ENCODE measurements around the gene CTXND2. TPM values are rescaled to one million over a fixed set of nuclear protein-coding genes. Genes with fewer than 3 reads are reported as not detected.
"Not testable (repeated sequence)": the region's sequence is repeated elsewhere in the genome, so short reads cannot be mapped to it uniquely, and the experiment has no call there.

CTXND2 gene
- total RNA-seq, result not detected
- polyA plus RNA-seq, result not detected
- long read RNA-seq, donor 1, partial matches to known transcripts, result 0 of 1 reads
- long read RNA-seq, donor 1, other reads (novel, unspliced or antisense), result 1 of 1 reads
- long read RNA-seq, donor 2, result 0 reads
- long read RNA-seq, donor 3, result 0 reads
- long read RNA-seq, donor 4, result 0 reads

GRCh38 chr1:150887018-150887417, at the start of gene CTXND2:
TSS of gene CTXND2 (plus strand) at chr1:150887136. CDS start at chr1:150912315, 25,179 bp downstream.
- Histone ChIP-seq H3K27me3 (ENCODE audit: control insufficient read depth, insufficient read depth) (no peaks in the 10 kb centered on the region), H3K4me1 (ENCODE audit: control insufficient read depth, insufficient read depth, low read length) (no peaks in the 10 kb centered on the region), H3K4me3 (ENCODE audit: low read length) (no peak within 1 kb of the TSS), H3K27ac (ENCODE audit: low read length) (no peak within 1 kb of the TSS), H3K9me3 (ENCODE audit: control insufficient read depth, low read length) (no peaks in the 10 kb centered on the region)
- intact Hi-C loops (cut with DNase I), result no loop called here
- ATAC-seq (no peak), DNase-seq (no peak)
- WGBS, result 29% methylated on average over 3 of the region's 3 CpGs

- 93% methylated on average over 11 of the region's 11 CpGs for WGBS
- peak in 1 of 3 donors; percentile 43 for DNase-seq
- H3K9me3 ChIP-seq (ENCODE audit: control insufficient read depth, low read length); H3K27me3 ChIP-seq (ENCODE audit: control insufficient read depth, insufficient read depth); H3K27ac ChIP-seq (ENCODE audit: low read length); H3K4me3 ChIP-seq (ENCODE audit: low read length); intact Hi-C loops (cut with DNase I); H3K4me1 ChIP-seq (ENCODE audit: control insufficient read depth, insufficient read depth, low read length); ATAC-seq: not testable (repeated sequence)
These were observed 46.1 kb upstream of the CTXND2 start for GRCh38 chr1:150840850-150841249.

GRCh38 chr1:150841626-150842025, 45.3 kb upstream of the CTXND2 start:
- H3K27ac ChIP-seq (ENCODE audit: low read length), result no peak overlapping the region
- 93% methylated on average over 3 of the region's 3 CpGs for WGBS

GRCh38 chr1:150842343-150842742, 44.6 kb upstream of the CTXND2 start:
- Histone ChIP-seq H3K9me3 (ENCODE audit: control insufficient read depth, low read length) (no peaks in the 10 kb centered on the region), H3K27ac (ENCODE audit: low read length) (no peak overlapping the region), H3K4me3 (ENCODE audit: low read length) (no peak overlapping the region), H3K27me3 (ENCODE audit: control insufficient read depth, insufficient read depth) (no peaks in the 10 kb centered on the region), H3K4me1 (ENCODE audit: control insufficient read depth, insufficient read depth, low read length) (no peaks in the 10 kb centered on the region)
- intact Hi-C loops (cut with DNase I), result no loop called here
- 36% methylated on average over 2 of the region's 2 CpGs for WGBS
- no peak for ATAC-seq
- DNase-seq, result no peak

More at GRCh38 chr1:150841626-150842025, 45.3 kb upstream of the CTXND2 start:
- Histone ChIP-seq H3K4me1 (ENCODE audit: control insufficient read depth, insufficient read depth, low read length) (no peaks in the 10 kb centered on the region), H3K27me3 (ENCODE audit: control insufficient read depth, insufficient read depth) (no peaks in the 10 kb centered on the region), H3K4me3 (ENCODE audit: low read length) (no peak overlapping the region), H3K9me3 (ENCODE audit: control insufficient read depth, low read length) (no peaks in the 10 kb centered on the region)
- DNase-seq, result no peak
- no peak for ATAC-seq
- intact Hi-C loops (cut with DNase I), result no loop called here

- intact Hi-C loops (cut with DNase I), result no loop called here
- WGBS, result 80% methylated on average over 2 of the region's 2 CpGs
- DNase-seq (no peak), ATAC-seq (no peak)
- Histone ChIP-seq H3K27me3 (ENCODE audit: control insufficient read depth, insufficient read depth) (no peaks in the 10 kb centered on the region), H3K27ac (ENCODE audit: low read length) (no peak overlapping the region), H3K4me3 (ENCODE audit: low read length) (no peak overlapping the region), H3K9me3 (ENCODE audit: control insufficient read depth, low read length) (no peaks in the 10 kb centered on the region), H3K4me1 (ENCODE audit: control insufficient read depth, insufficient read depth, low read length) (no peaks in the 10 kb centered on the region)
These were observed 44.0 kb upstream of the CTXND2 start for GRCh38 chr1:150842964-150843363.

GRCh38 chr1:150843474-150843873, 43.5 kb upstream of the CTXND2 start:
- no peak overlapping the region for H3K27ac ChIP-seq (ENCODE audit: low read length)
- H3K4me1 ChIP-seq (ENCODE audit: control insufficient read depth, insufficient read depth, low read length), result no peaks in the 10 kb centered on the region
- H3K27me3 ChIP-seq (ENCODE audit: control insufficient read depth, insufficient read depth), result no peaks in the 10 kb centered on the region
- 84% methylated on average over 2 of the region's 2 CpGs for WGBS
- H3K9me3 ChIP-seq (ENCODE audit: control insufficient read depth, low read length), result no peaks in the 10 kb centered on the region
- H3K4me3 ChIP-seq (ENCODE audit: low read length), result no peak overlapping the region
- peak in 1 of 2 donors; percentile 14 for ATAC-seq
- no peak for DNase-seq
- intact Hi-C loops (cut with DNase I), result no loop called here

GRCh38 chr1:150846473-150847146, 40.3 kb upstream of the CTXND2 start:
- intact Hi-C loops (cut with DNase I), result no loop called here
- H3K27me3 ChIP-seq (ENCODE audit: control insufficient read depth, insufficient read depth), result no peaks in the 10 kb centered on the region
- no peaks in the 10 kb centered on the region for H3K4me1 ChIP-seq (ENCODE audit: control insufficient read depth, insufficient read depth, low read length)
- H3K4me3 ChIP-seq (ENCODE audit: low read length), result no peak overlapping the region
- no peak for ATAC-seq
- no peak for DNase-seq
- H3K27ac ChIP-seq (ENCODE audit: low read length), result no peak overlapping the region
- no peaks in the 10 kb centered on the region for H3K9me3 ChIP-seq (ENCODE audit: control insufficient read depth, low read length)
- WGBS, result 94% methylated on average over 4 of the region's 4 CpGs

- 96% methylated on average over 47 of the region's 49 CpGs for WGBS
These were observed 36.1 kb upstream of the CTXND2 start for GRCh38 chr1:150850801-150851362.

GRCh38 chr1:150852734-150853133, 34.2 kb upstream of the CTXND2 start:
- 80% methylated on average over 3 of the region's 3 CpGs for WGBS
- H3K4me1 ChIP-seq (ENCODE audit: control insufficient read depth, insufficient read depth, low read length); H3K27me3 ChIP-seq (ENCODE audit: control insufficient read depth, insufficient read depth); DNase-seq; H3K27ac ChIP-seq (ENCODE audit: low read length); H3K9me3 ChIP-seq (ENCODE audit: control insufficient read depth, low read length); H3K4me3 ChIP-seq (ENCODE audit: low read length); ATAC-seq; intact Hi-C loops (cut with DNase I): not testable (repeated sequence)

More at GRCh38 chr1:150850801-150851362, 36.1 kb upstream of the CTXND2 start:
- H3K4me3 ChIP-seq (ENCODE audit: low read length); H3K4me1 ChIP-seq (ENCODE audit: control insufficient read depth, insufficient read depth, low read length); intact Hi-C loops (cut with DNase I); H3K27ac ChIP-seq (ENCODE audit: low read length); ATAC-seq; H3K27me3 ChIP-seq (ENCODE audit: control insufficient read depth, insufficient read depth); H3K9me3 ChIP-seq (ENCODE audit: control insufficient read depth, low read length): not testable (repeated sequence)
- peak in 1 of 3 donors; percentile 57 for DNase-seq

GRCh38 chr1:150863724-150864123, 23.2 kb upstream of the CTXND2 start:
- no peak overlapping the region for H3K4me3 ChIP-seq (ENCODE audit: low read length)
- DNase-seq (no peak), ATAC-seq (no peak)
- no peaks in the 10 kb centered on the region for H3K27me3 ChIP-seq (ENCODE audit: control insufficient read depth, insufficient read depth)
- 84% methylated on average over 2 of the region's 2 CpGs for WGBS
- no peaks in the 10 kb centered on the region for H3K9me3 ChIP-seq (ENCODE audit: control insufficient read depth, low read length)
- H3K4me1 ChIP-seq (ENCODE audit: control insufficient read depth, insufficient read depth, low read length), result peaks cover 2% of the 10 kb centered on the region
- intact Hi-C loops (cut with DNase I), result no loop called here
- H3K27ac ChIP-seq (ENCODE audit: low read length), result no peak overlapping the region

- intact Hi-C loops (cut with DNase I); H3K27me3 ChIP-seq (ENCODE audit: control insufficient read depth, insufficient read depth); H3K4me3 ChIP-seq (ENCODE audit: low read length); H3K9me3 ChIP-seq (ENCODE audit: control insufficient read depth, low read length); H3K27ac ChIP-seq (ENCODE audit: low read length); ATAC-seq; H3K4me1 ChIP-seq (ENCODE audit: control insufficient read depth, insufficient read depth, low read length); DNase-seq: not testable (repeated sequence)
- WGBS, result 97% methylated on average over 3 of the region's 3 CpGs
These were observed 22.7 kb upstream of the CTXND2 start for GRCh38 chr1:150864200-150864599.
